Measurements from ENCODE around the gene ITGA7.

ITGA7 gene

DNA sequence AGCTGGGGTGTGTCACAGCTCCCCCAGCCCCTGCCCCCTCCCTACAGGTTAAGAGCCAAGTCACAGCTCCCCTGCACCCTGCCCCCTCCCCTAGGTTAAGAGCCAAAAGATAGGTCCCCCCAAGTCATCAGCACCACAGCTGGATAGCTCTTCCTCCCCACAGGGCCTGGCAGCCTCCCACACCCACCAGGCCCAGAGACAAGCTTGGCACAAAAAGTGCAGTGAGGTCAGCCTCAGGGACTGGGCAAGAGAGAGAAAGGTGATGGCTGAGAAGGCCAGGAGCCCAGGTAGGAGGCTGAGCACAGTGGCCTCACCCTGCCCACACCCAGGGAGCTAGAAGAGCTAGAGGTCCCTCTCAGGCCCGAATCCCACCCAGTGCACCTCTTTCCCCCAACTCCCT is 8.7 kb downstream of the ITGA7 start:
- no peak for DNase-seq

DNA sequence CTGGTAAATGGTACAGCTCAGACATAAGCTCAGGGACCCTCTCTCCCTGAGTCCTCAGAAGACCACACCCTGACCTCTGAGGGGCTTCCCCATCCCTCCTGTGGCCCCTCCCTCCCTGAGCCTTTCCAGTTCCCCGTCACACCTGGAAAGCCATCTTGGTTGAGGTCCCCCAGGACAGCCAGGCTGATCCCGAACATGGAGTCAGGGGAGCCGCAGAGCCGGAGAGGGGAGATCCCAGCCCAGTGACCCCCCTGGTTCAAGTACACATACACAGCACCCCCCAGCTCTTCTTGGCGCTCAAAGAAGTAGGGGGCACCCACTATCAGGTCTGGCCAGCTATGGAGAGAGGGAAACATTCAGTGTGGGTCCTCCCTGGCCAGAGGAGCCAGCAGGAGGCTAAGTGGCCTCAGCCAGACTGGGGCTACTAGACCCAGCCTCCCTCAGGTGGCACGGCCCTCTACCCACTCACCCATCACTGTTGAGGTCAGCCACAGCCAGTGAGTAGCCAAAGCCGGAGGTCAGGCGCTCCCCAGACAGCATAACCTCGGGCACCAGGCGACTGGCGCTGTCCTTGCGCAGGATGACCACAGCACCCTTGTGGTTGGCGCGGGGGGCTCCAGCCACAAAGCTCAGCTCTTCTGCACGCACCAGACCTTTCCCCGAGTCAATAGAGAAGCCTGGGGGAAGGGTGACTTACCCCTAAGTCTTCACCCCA is 9.3 kb downstream of the ITGA7 start:
- DNase-seq: no peak

DNA sequence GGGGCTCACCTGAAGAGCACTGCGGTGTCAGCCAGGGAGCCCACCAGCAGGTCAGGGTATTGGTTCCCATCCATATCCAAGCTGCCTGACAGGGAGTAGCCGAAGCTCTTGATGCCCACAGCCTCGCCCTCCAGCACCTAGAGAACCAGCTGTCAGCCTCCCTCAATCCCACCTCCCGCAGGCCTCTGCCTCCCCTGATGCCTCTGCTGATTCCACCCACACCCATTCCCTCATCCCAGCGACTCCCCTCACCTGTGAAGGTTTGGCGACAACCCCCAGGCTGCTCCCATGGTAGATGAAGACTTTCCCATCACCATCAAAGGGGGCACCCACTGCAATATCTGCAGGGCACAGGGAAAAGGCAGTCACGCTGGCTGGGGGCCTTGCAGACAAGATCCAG is 10.0 kb downstream of the ITGA7 start:
- DNase-seq: no peak

GRCh38 chr12:55696796-55697462 is 10.8 kb downstream of the ITGA7 start:
- no peak for DNase-seq

GRCh38 chr12:55696141-55696540 is 11.6 kb downstream of the ITGA7 start:
- DNase-seq: no peak

DNA sequence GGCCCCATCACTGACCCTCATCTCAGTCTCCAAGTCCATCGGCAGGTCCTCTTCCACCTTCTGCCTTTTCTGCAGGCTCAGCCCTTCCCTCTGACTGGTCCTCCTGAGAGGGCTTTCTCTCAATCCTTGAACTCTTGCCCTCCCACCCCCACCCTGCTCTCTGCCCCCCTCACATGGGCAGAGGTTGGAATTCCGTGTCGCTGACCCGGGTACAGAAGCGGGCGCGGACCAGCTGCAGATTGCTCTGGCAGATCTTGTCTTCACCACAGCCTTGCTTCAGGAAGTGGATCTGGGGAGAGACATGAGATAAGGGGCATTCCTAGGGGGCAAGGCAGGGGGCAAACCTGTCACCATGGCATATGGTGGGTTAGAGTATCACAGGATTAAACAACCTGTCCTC is 12.4 kb downstream of the ITGA7 start:
- DNase-seq: no peak

GRCh38 chr12:55694651-55695050 is 13.1 kb downstream of the ITGA7 start:
- no peak for DNase-seq

GRCh38 chr12:55694188-55694515 is 13.6 kb downstream of the ITGA7 start:
- DNase-seq: no peak

DNA sequence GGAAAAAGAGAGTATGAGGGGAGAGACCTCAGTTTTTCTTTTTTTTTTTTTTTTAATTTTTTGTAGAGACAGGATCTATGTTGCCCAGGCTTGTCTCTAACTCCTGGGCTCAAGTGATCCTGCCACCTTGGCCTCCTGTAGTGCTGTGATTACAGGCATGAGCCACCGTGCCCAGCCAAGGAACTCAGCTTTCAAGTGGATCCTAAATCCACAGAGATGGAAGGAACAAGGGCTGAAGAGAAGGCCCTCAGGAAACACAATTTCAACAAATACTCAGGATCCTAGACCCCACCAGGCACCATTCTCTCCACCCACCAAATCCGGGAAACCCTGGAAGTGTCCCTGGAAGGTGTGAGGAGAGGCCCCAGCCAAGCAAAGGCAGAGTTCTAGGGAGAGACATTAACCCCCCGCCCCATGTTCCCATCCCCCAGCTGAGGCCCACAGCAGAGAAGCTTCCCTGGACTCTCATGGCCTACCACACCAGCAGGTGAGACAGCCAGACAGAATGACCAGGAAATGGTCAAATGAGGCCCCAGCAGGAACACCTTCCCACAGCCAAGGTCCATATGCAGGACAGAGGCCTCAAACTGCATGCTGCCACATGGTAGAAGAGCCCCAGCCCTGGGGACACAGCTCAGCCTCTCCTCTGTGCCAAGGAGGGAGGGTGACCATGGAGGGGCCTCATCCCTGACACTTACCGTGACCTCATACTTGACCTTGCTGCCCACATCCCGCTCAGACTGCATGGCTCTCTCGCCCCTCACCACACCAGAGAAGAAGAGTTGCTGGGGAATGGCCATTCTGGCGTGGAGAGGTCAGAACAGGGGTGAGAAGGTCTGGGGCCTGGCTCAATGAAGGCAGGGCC is 14.1 kb downstream of the ITGA7 start:
- DNase-seq: no peak

- DNase-seq: no peak
These were observed 14.9 kb downstream of the ITGA7 start for GRCh38 chr12:55692631-55693322.

DNA sequence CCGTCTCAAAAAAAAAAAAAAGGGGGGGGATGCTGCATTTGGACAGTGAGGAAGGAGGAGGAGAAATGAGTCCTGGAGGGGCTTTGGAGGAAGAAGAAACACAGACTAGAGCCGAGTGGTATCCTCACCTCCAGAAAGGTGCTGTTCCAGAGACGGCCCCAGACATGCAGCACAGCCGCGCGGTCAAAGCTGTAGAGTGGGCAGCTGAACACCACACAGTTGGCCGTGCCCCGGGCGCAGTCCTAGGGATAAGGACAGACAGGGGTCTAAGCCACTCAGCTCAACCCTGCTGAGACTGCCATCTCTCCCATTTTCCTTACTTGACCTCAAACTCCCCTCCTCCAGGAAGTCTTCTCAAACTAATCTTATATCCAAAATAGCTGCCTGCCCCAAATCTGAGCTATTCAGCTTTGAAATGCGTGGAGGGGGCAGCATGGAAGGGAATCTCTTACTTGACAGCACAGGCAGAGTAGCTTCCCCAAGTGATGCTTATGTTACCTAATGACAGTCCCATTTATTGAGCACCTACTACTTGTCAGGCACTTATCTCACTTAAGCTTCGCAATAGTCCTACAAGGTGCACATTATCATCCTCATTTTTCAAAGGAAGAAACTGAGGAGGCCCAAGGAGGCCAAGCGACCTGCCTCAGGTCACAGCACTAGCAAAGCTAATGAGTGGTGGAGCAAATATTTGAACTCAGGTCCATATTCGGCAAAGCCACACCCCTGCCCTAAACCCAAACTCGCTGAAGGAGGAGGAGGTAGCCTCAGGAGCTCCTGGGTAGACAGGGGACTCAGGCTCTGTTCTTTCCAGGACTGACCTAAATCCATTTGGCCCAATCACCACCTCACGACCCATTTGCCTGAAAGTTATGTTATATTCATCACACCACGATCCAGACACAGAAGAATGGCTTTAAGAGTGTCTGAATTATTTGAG is 18.7 kb downstream of the ITGA7 start:
- DNase-seq: no peak

GRCh38 chr12:55687746-55688145 is 20.0 kb downstream of the ITGA7 start:
- no peak for DNase-seq

DNA sequence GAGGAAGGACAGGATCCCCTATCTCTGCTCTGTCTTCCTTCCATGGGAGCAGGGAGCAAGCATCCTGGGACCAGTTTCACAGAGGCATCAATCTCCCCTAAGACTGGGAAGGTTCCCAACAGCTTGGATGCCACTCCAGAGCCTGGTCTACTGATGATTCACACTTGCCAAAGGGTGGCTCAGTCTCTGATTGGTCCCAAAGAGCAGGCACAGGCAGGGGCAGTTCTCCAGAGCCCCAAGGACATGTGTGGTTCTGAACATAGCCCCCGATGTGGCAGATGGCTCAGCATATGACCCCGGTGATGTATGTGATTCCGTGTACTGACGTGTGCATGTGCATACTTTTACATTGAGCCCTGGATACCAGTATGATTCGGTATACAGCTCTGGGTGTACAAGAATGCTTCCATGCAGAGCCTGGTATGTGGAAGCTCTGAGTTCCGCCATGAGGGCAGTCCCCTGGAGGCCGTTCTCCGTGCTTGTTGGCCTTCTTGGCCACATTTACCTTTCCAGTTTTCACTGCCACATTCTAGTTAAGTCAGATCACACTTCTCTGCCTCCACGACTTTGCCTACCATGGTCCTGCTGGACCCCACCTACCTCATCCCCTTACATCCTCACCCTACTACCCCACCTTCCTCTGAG is 21.2 kb downstream of the ITGA7 start:
- DNase-seq: no peak

DNA sequence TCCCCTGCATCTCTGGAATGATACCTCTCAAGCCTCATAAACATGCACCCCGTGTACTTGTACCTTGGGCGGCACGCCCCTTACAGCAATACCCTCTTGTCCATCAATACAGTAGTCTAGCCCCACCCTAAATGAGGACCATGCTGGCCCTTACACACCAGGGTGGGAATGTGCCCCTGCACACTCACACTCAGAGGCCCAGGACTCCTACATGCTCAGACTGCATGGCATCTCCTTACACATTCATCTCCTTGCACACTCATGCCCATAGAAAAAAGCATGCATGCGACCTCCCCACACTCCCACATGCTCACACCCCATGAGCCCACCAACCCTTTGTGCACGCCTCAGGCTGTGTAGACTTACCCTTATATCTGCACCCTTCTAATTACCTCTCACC is 22.0 kb downstream of the ITGA7 start:
- DNase-seq: no peak

- no peak for DNase-seq
These were observed 22.8 kb downstream of the ITGA7 start for GRCh38 chr12:55684761-55685370.

DNA sequence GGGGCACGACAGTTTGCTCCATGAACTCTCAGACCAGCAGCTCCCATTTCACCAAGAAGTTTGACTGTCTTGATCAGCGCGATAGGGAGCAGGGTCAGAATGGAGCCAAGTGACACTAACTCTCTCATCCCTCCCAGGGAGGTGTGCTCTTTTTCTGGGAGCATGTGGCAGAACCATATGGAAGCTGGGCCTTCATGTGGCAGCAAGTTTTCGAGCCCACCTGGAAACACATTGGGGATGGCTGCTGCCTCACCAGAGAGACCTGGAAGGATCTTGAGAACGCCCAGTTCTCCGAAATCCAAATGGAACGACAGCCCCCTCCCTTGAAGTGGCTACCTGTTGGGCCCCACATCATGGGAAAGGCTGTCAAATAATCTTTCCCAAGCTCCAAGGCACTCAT is 24.0 kb downstream of the ITGA7 start:
- no peak for DNase-seq

- no peak for DNase-seq
These were observed 25.5 kb downstream of the ITGA7 start for GRCh38 chr12:55682087-55682796.

- no peak for DNase-seq
These were observed 26.3 kb downstream of the ITGA7 start for GRCh38 chr12:55681142-55682077.

GRCh38 chr12:55679691-55680090 is 28.0 kb downstream of the ITGA7 start:
- no peak for DNase-seq

All from stimulated activated naive CD4-positive, alpha-beta T cell (primary cell).